Naive thymus-derived CD4-positive, alpha-beta T cell (primary cell): Measurements from ENCODE around the gene SURF1. TPM values are rescaled to one million over a fixed set of nuclear protein-coding genes. Genes with fewer than 3 reads are reported as not detected.

Experiments
- ATAC-seq: fragments of 150-1000 bp; cut with Tn5 transposase; 2 replicates; pipeline ENCODE4 v1.10.0; 2021; ENCODE audit warnings: mild to moderate bottlenecking, moderate library complexity
- CTCF ChIA-PET: fragments of 350-600 bp; sonication (Branson Sonifier 250); formaldehyde crosslinking; loops from one replicate; lab custom pipeline; 2021; ENCODE audit warnings: antibody characterized with exemption; lab: Charles Lee
- POLR2A ChIA-PET: fragments of 350-600 bp; sonication (Branson Sonifier 250); formaldehyde crosslinking; loops from one replicate; lab custom pipeline; 2021; ENCODE audit warnings: antibody characterized with exemption, inconsistent platforms; lab: Charles Lee
- DNase-seq, 9 donors: peaks; one replicate each; pipeline versions ENCODE4 v3.0.0 to v3.0.0-alpha.2; 2020 to 2022; ENCODE audit warnings: mixed read lengths in 1 of 9
- H3K27ac ChIP-seq: one replicate; pipeline ENCODE4 v1.7.0; 2013; ENCODE audit warnings: mild to moderate bottlenecking, low read depth, low read length, moderate library complexity
- H3K27me3 ChIP-seq, 2 donors: one replicate each; pipeline ENCODE4 v1.7.0; 2013; ENCODE audit warnings: low read length in 2 of 2, mild to moderate bottlenecking in 2 of 2, moderate library complexity in 2 of 2; ENCODE audit not compliant: control insufficient read depth in 2 of 2, insufficient read depth in 2 of 2
- H3K36me3 ChIP-seq, 3 experiments: 1 replicate in 2 of 3; 2 replicates in 1 of 3; pipeline ENCODE4 v1.7.0; 2013; ENCODE audit warnings: low read length in 3 of 3, mild to moderate bottlenecking in 3 of 3, moderate library complexity in 1 of 3; ENCODE audit not compliant: insufficient read depth in 3 of 3, control insufficient read depth in 2 of 3
- H3K4me1 ChIP-seq, 2 donors: one replicate each; pipeline ENCODE4 v1.7.0; 2013; ENCODE audit warnings: low read length in 2 of 2, mild to moderate bottlenecking in 2 of 2, moderate library complexity in 1 of 2; ENCODE audit not compliant: control insufficient read depth in 2 of 2, insufficient read depth in 2 of 2
- H3K4me3 ChIP-seq: 2 replicates; pipeline ENCODE4 v1.7.0; 2013; ENCODE audit warnings: mild to moderate bottlenecking, low read length
- H3K9me3 ChIP-seq, 3 experiments: 1 replicate in 2 of 3; 2 replicates in 1 of 3; pipeline ENCODE4 v1.7.0; 2013; ENCODE audit warnings: low read length in 3 of 3; ENCODE audit not compliant: control insufficient read depth in 2 of 3
- H3K27ac Mint-ChIP-seq, 9 donors: one replicate each; pipeline ENCODE4 v1.8.0; 2020 to 2022; ENCODE audit warnings: mixed read lengths in 9 of 9, mild to moderate bottlenecking in 8 of 9, moderate library complexity in 5 of 9, inconsistent platforms in 2 of 9
- H3K27me3 Mint-ChIP-seq, 5 donors: one replicate each; pipeline ENCODE4 v1.8.0; 2021 to 2022; ENCODE audit warnings: mixed read lengths in 5 of 5, mild to moderate bottlenecking in 1 of 5
- H3K36me3 Mint-ChIP-seq, 5 donors: one replicate each; pipeline ENCODE4 v1.8.0; 2020 to 2022; ENCODE audit warnings: mixed read lengths in 5 of 5, mild to moderate bottlenecking in 3 of 5, inconsistent platforms in 1 of 5
- H3K4me1 Mint-ChIP-seq, 7 donors: one replicate each; pipeline ENCODE4 v1.8.0; 2020 to 2022; ENCODE audit warnings: mixed read lengths in 7 of 7, mild to moderate bottlenecking in 3 of 7, inconsistent platforms in 1 of 7
- H3K4me3 Mint-ChIP-seq, 10 donors: one replicate each; pipeline ENCODE4 v1.8.0; 2020 to 2022; ENCODE audit warnings: mild to moderate bottlenecking in 10 of 10, mixed read lengths in 10 of 10, moderate library complexity in 6 of 10, inconsistent platforms in 2 of 10
- H3K9me3 Mint-ChIP-seq, 11 donors: one replicate each; pipeline ENCODE4 v1.8.0; 2020 to 2022; ENCODE audit warnings: mixed read lengths in 11 of 11, mild to moderate bottlenecking in 4 of 11, inconsistent platforms in 1 of 11, moderate library complexity in 1 of 11
- intact Hi-C, 2 donors: fragments of 100-400 bp; cut with micrococcal nuclease; formaldehyde crosslinking; loops; one replicate each; pipeline ENCODE4 v1.15.1; 2023
- polyA plus RNA-seq, 2 donors: library from polyadenylated mRNA; unstranded; fragments of 300-500 nt; fragmentation: Illumina TruSeq; gene quantifications; one replicate each; pipeline ENCODE4 v1.2.3, GENCODE V29; 2021
- total RNA-seq, 6 experiments: library from RNA in 5 of 6; stranded (reverse) in 5 of 6; gene quantifications; 1 replicate in 5 of 6; 2 replicates in 1 of 6; pipeline ENCODE4 v1.2.3 and lab custom pipeline; 2021 to 2026

Gene SURF1
- total and polyA plus RNA-seq, 7 experiments from 2014 or later = 40.5 to 128 (median 53.3) TPM

- Mint-ChIP-seq H3K9me3 (no peaks in the 10 kb centered on the region), H3K27me3 (no peaks in the 10 kb centered on the region), H3K4me1 (peaks cover 52 to 76% (median 62%) of the 10 kb centered on the region in 7 donors), H3K27ac (peak overlapping the region; percentile 48 to 96 (median 93)), H3K4me3 (peak overlapping the region; percentile 32 to 87 (median 69)), H3K36me3 (peaks cover 0 to 33% (median 0%) of the 10 kb centered on the region in 5 donors)
- Histone ChIP-seq H3K4me3 (peak overlapping the region; percentile 53), H3K36me3 (peaks cover 8 to 53% (median 24%) of the 10 kb centered on the region in 3 experiments), H3K4me1 (peaks cover 45 to 70% of the 10 kb centered on the region in 2 donors), H3K27me3 (no peaks in the 10 kb centered on the region), H3K27ac (peak overlapping the region; percentile 86), H3K9me3 (no peaks in the 10 kb centered on the region)
- no peak for ATAC-seq
- ChIA-PET POLR2A (interaction anchor here (1.1 to 13.6 kb wide), 3 partner anchors 15 to 165 kb away, joined by 3 to 185 read pairs (median 3); partner anchors contain the start of genes ADAMTSL2, SURF1 and SURF2), CTCF (interaction anchor here (0.6 to 1.9 kb wide), 2 partner anchors 40 to 182 kb away, joined by 3 to 4 read pairs; no protein-coding TSS in a partner anchor)
- no peak for DNase-seq
- intact Hi-C loops = no loop called here
Measured at GRCh38 chr9:133369422-133369821, 13.1 kb upstream of the SURF1 start.

GRCh38 chr9:133368249-133368881 is 12.1 kb upstream of the SURF1 start:
- no peak for DNase-seq
- peak overlapping the region in 9 of 10 donors; percentile 48 to 86 (median 66) for H3K4me3 Mint-ChIP-seq
- no peak overlapping the region for H3K27ac ChIP-seq

GRCh38 chr9:133367778-133368177 is 11.5 kb upstream of the SURF1 start:
- Mint-ChIP-seq H3K4me3 (no peak overlapping the region), H3K36me3 (peaks cover under 1 to 36% (median 6%) of the 10 kb centered on the region in 5 donors), H3K4me1 (peaks cover 41 to 66% (median 55%) of the 10 kb centered on the region in 7 donors), H3K27ac (peak overlapping the region in 2 of 9 donors; percentile 25 to 96), H3K9me3 (no peaks in the 10 kb centered on the region), H3K27me3 (no peaks in the 10 kb centered on the region)
- intact Hi-C loops = no loop called here
- ATAC-seq (no peak), DNase-seq (no peak)
- Histone ChIP-seq H3K27me3 (no peaks in the 10 kb centered on the region), H3K9me3 (no peaks in the 10 kb centered on the region), H3K36me3 (peaks cover 16 to 64% (median 31%) of the 10 kb centered on the region in 3 experiments), H3K4me3 (no peak overlapping the region), H3K27ac (no peak overlapping the region), H3K4me1 (peaks cover 40 to 55% of the 10 kb centered on the region in 2 donors)
- ChIA-PET CTCF (no interaction called here), POLR2A (interaction anchor here (13.6 kb wide), 1 partner anchor 13 kb away, joined by 185 read pairs; the partner anchor contains the start of genes SURF1 and SURF2)

More at GRCh38 chr9:133368249-133368881, 12.1 kb upstream of the SURF1 start:
- H3K4me3 ChIP-seq = no peak overlapping the region
- no peak for ATAC-seq
- H3K4me1 Mint-ChIP-seq = peaks cover 45 to 72% (median 60%) of the 10 kb centered on the region in 7 donors
- peaks cover 0 to 38% (median 4%) of the 10 kb centered on the region in 5 donors for H3K36me3 Mint-ChIP-seq
- ChIA-PET POLR2A (interaction anchor here (13.6 kb wide), 1 partner anchor 14 kb away, joined by 185 read pairs; the partner anchor contains the start of genes SURF1 and SURF2), CTCF (no interaction called here)
- H3K9me3 ChIP-seq = no peaks in the 10 kb centered on the region
- H3K9me3 Mint-ChIP-seq = no peaks in the 10 kb centered on the region
- peak overlapping the region; percentile 67 to 96 (median 88) for H3K27ac Mint-ChIP-seq
- H3K27me3 ChIP-seq = no peaks in the 10 kb centered on the region
- no peaks in the 10 kb centered on the region for H3K27me3 Mint-ChIP-seq
- H3K36me3 ChIP-seq = peaks cover 10 to 63% (median 27%) of the 10 kb centered on the region in 3 experiments
- H3K4me1 ChIP-seq = peaks cover 45 to 61% of the 10 kb centered on the region in 2 donors
- intact Hi-C loops = no loop called here

GRCh38 chr9:133367221-133367620 is 10.9 kb upstream of the SURF1 start:
- Mint-ChIP-seq H3K36me3 (peaks cover 3 to 35% (median 6%) of the 10 kb centered on the region in 5 donors), H3K27me3 (no peaks in the 10 kb centered on the region), H3K4me3 (no peak overlapping the region), H3K9me3 (no peaks in the 10 kb centered on the region), H3K27ac (no peak overlapping the region), H3K4me1 (peaks cover 40 to 61% (median 49%) of the 10 kb centered on the region in 7 donors)
- peaks cover 34 to 50% of the 10 kb centered on the region in 2 donors for H3K4me1 ChIP-seq
- no peaks in the 10 kb centered on the region for H3K9me3 ChIP-seq
- no peaks in the 10 kb centered on the region for H3K27me3 ChIP-seq
- H3K36me3 ChIP-seq = peaks cover 18 to 64% (median 31%) of the 10 kb centered on the region in 3 experiments
- H3K27ac ChIP-seq = no peak overlapping the region
- ChIA-PET CTCF (no interaction called here), POLR2A (interaction anchor here (13.6 kb wide), 1 partner anchor 12 kb away, joined by 185 read pairs; the partner anchor contains the start of genes SURF1 and SURF2)
- ATAC-seq (no peak), DNase-seq (no peak)
- H3K4me3 ChIP-seq = no peak overlapping the region
- intact Hi-C loops = no loop called here

- Histone ChIP-seq H3K36me3 (peaks cover 20 to 72% (median 33%) of the 10 kb centered on the region in 3 experiments), H3K9me3 (no peaks in the 10 kb centered on the region), H3K4me3 (no peak overlapping the region), H3K4me1 (peaks cover 26 to 42% of the 10 kb centered on the region in 2 donors), H3K27me3 (no peaks in the 10 kb centered on the region), H3K27ac (no peak overlapping the region)
- ATAC-seq = no peak
- no peak overlapping the region for H3K27ac Mint-ChIP-seq
- intact Hi-C loops = no loop called here
- CTCF ChIA-PET = no interaction called here
- no peaks in the 10 kb centered on the region for H3K9me3 Mint-ChIP-seq
- peaks cover 37 to 53% (median 42%) of the 10 kb centered on the region in 7 donors for H3K4me1 Mint-ChIP-seq
- DNase-seq = no peak
- POLR2A ChIA-PET = interaction anchor here (0.6 to 13.6 kb wide), 4 partner anchors 9 to 1938 kb away, joined by 4 to 185 read pairs (median 6); partner anchors contain the start of genes MED22, RPL7A, SURF1 and SURF2
- H3K27me3 Mint-ChIP-seq = no peaks in the 10 kb centered on the region
- no peak overlapping the region for H3K4me3 Mint-ChIP-seq
- H3K36me3 Mint-ChIP-seq = peaks cover 6 to 38% (median 12%) of the 10 kb centered on the region in 5 donors
Measured at GRCh38 chr9:133366435-133366834, 10.1 kb upstream of the SURF1 start.

GRCh38 chr9:133362359-133363044 is 6.2 kb upstream of the SURF1 start:
- Histone ChIP-seq H3K27me3 (no peaks in the 10 kb centered on the region), H3K4me1 (peaks cover 7 to 15% of the 10 kb centered on the region in 2 donors), H3K9me3 (no peaks in the 10 kb centered on the region), H3K4me3 (no peak overlapping the region), H3K27ac (no peak overlapping the region), H3K36me3 (peaks cover 31 to 97% (median 37%) of the 10 kb centered on the region in 3 experiments)
- Mint-ChIP-seq H3K4me1 (peaks cover 20 to 31% (median 26%) of the 10 kb centered on the region in 7 donors), H3K36me3 (peaks cover 9 to 37% (median 13%) of the 10 kb centered on the region in 5 donors), H3K9me3 (no peaks in the 10 kb centered on the region), H3K27me3 (no peaks in the 10 kb centered on the region), H3K27ac (no peak overlapping the region), H3K4me3 (no peak overlapping the region)
- intact Hi-C loops = no loop called here
- ATAC-seq (no peak), DNase-seq (no peak)
- ChIA-PET POLR2A (interaction anchor here (0.6 to 13.6 kb wide), 4 partner anchors 8 to 127 kb away, joined by 3 to 185 read pairs (median 10); partner anchors contain the start of genes SURF1 and SURF2), CTCF (interaction anchor here (0.8 kb wide), 1 partner anchor 33 kb away, joined by 3 read pairs; no protein-coding TSS in a partner anchor)
